ENCODE results near the gene SLC17A2. TPM values are rescaled to one million over a fixed set of nuclear protein-coding genes. Genes with fewer than 3 reads are reported as not detected.
A peak's percentile ranks its signal among the peaks of the same experiment; 100 is the strongest.

SLC17A2 gene
- total RNA-seq, 2 experiments from 2014 or later = not detected

GRCh38 chr6:25874118-25874517 lies 56.4 kb downstream of the SLC17A2 start, which contains the start of gene SLC17A3:
Gene SLC17A3 (minus strand): TSS chr6:25874243. CDS start chr6:25868387, 5,856 bp downstream.
- H3K36me3 ChIP-seq (ENCODE audit: insufficient read depth, low read length) = no peaks in the 10 kb centered on the region
- Mint-ChIP-seq H3K9me3 (no peaks in the 10 kb centered on the region), H3K27me3 (no peaks in the 10 kb centered on the region), H3K4me1 (ENCODE audit: low read depth) (peaks cover 36% of the 10 kb centered on the region), H3K36me3 (ENCODE audit: low read depth) (no peaks in the 10 kb centered on the region), H3K27ac (peak within 1 kb of the TSS; percentile 15), H3K4me3 (no peak within 1 kb of the TSS)
- POLR2A ChIA-PET = interaction anchor here (0.8 kb wide), 1 partner anchor 118 kb away, joined by 3 read pairs; no protein-coding TSS in a partner anchor
- H3K27me3 ChIP-seq (ENCODE audit: control insufficient read depth in 1 of 2, insufficient read depth in 2 of 2, low read length in 2 of 2) = no peaks in the 10 kb centered on the region
- H3K9me3 ChIP-seq (ENCODE audit: control insufficient read depth in 1 of 2, insufficient read depth in 1 of 2, low read length in 2 of 2) = no peaks in the 10 kb centered on the region
- ATAC-seq (ENCODE audit: poor library complexity) = no peak
- TF ChIP-seq CTCF (IDR thresholded peaks at IDR 0.05) = no peak
- H3K27ac ChIP-seq (ENCODE audit: low read depth in 1 of 2, low read length in 2 of 2) = peak within 1 kb of the TSS in 1 of 2 donors; percentile 10
- intact Hi-C loops (cut with DNase I, micrococcal nuclease) = no loop called here
- DNase-seq = no peak
- peaks cover 29% of the 10 kb centered on the region for H3K4me1 ChIP-seq (ENCODE audit: insufficient read depth, low read length)
- H3K4me3 ChIP-seq (ENCODE audit: low read length) = no peak within 1 kb of the TSS
- CTCF ChIA-PET = no interaction called here

- DNase-seq = peak in 7 of 14 experiments; percentile 1 to 81 (median 11)
- TF ChIP-seq CTCF (IDR thresholded peaks at IDR 0.05) = no peak
- no peaks in the 10 kb centered on the region for H3K36me3 Mint-ChIP-seq (ENCODE audit: low read depth)
- no peak overlapping the region for H3K4me3 Mint-ChIP-seq
- H3K27ac ChIP-seq (ENCODE audit: low read depth in 1 of 2, low read length in 2 of 2) = peak overlapping the region in 1 of 2 donors; percentile 10
- no peaks in the 10 kb centered on the region for H3K36me3 ChIP-seq (ENCODE audit: insufficient read depth, low read length)
- intact Hi-C loops (cut with DNase I, micrococcal nuclease) = no loop called here
- peak; percentile 82 for ATAC-seq (ENCODE audit: poor library complexity)
- CTCF ChIA-PET = interaction anchor here (1.0 to 1.6 kb wide), 2 partner anchors 9 to 19 kb away, joined by 4 read pairs; no protein-coding TSS in a partner anchor
- H3K27me3 ChIP-seq (ENCODE audit: control insufficient read depth in 1 of 2, insufficient read depth in 2 of 2, low read length in 2 of 2) = no peaks in the 10 kb centered on the region
- no peaks in the 10 kb centered on the region for H3K9me3 Mint-ChIP-seq
- POLR2A ChIA-PET = interaction anchor here (1.0 to 1.3 kb wide), 2 partner anchors 119 to 144 kb away, joined by 3 to 5 read pairs; no protein-coding TSS in a partner anchor
- peak overlapping the region; percentile 15 for H3K27ac Mint-ChIP-seq
- peaks cover 29% of the 10 kb centered on the region for H3K4me1 ChIP-seq (ENCODE audit: insufficient read depth, low read length)
- H3K4me1 Mint-ChIP-seq (ENCODE audit: low read depth) = peaks cover 36% of the 10 kb centered on the region
- H3K4me3 ChIP-seq (ENCODE audit: low read length) = no peak overlapping the region
- H3K9me3 ChIP-seq (ENCODE audit: control insufficient read depth in 1 of 2, insufficient read depth in 1 of 2, low read length in 2 of 2) = no peaks in the 10 kb centered on the region
- no peaks in the 10 kb centered on the region for H3K27me3 Mint-ChIP-seq
These were observed 57.7 kb downstream of the SLC17A2 start for GRCh38 chr6:25872814-25873213.

DNA sequence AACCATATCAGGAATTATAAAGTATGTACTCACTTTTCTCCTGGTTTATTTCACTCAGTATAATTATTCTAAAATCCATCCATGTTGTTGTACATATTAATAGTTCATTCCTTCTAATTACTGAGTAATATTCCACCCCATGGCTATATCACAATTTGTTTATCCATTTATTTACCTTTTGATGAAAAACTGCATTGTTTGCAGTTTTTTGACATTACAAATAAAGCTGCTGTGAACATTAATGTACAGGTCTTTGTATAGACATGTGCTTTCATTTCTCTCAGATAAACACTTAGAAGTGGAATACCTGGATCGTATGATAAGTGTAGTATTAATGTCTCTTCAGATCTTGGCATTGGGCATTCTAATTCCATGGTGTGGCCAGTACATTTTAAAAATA lies 60.7 kb downstream of the SLC17A2 start:
- Histone ChIP-seq H3K27ac (ENCODE audit: low read depth in 1 of 2, low read length in 2 of 2) (no peak overlapping the region), H3K27me3 (ENCODE audit: control insufficient read depth in 1 of 2, insufficient read depth in 2 of 2, low read length in 2 of 2) (no peaks in the 10 kb centered on the region), H3K36me3 (ENCODE audit: insufficient read depth, low read length) (no peaks in the 10 kb centered on the region), H3K4me1 (ENCODE audit: insufficient read depth, low read length) (peaks cover 32% of the 10 kb centered on the region), H3K4me3 (ENCODE audit: low read length) (no peak overlapping the region), H3K9me3 (ENCODE audit: control insufficient read depth in 1 of 2, insufficient read depth in 1 of 2, low read length in 2 of 2) (no peaks in the 10 kb centered on the region)
- ATAC-seq (ENCODE audit: poor library complexity) = no peak
- POLR2A ChIA-PET = no interaction called here
- TF ChIP-seq CTCF (IDR thresholded peaks at IDR 0.05) = no peak
- intact Hi-C loops (cut with DNase I, micrococcal nuclease) = no loop called here
- CTCF ChIA-PET = no interaction called here
- no peak for DNase-seq
- no peaks in the 10 kb centered on the region for H3K9me3 Mint-ChIP-seq
- no peaks in the 10 kb centered on the region for H3K27me3 Mint-ChIP-seq
- H3K4me3 Mint-ChIP-seq = no peak overlapping the region
- peaks cover 52% of the 10 kb centered on the region for H3K4me1 Mint-ChIP-seq (ENCODE audit: low read depth)
- no peak overlapping the region for H3K27ac Mint-ChIP-seq
- H3K36me3 Mint-ChIP-seq (ENCODE audit: low read depth) = no peaks in the 10 kb centered on the region
